PC-3 (cell line): ENCODE results near the gene TMEM52. TPM values are rescaled to one million over a fixed set of nuclear protein-coding genes. Genes with fewer than 3 reads are reported as not detected.

ENCODE experiments used
- ATAC-seq: fragments of 200-7000 bp; cut with Tn5 transposase; 2 replicates; pipeline ENCODE4 v1.9.1; 2020; ENCODE audit warnings: mild to moderate bottlenecking, moderate library complexity
- BruUV-seq: library from RNA; stranded (reverse); fragments of 400-500 nt; replicated peaks from 2 replicates; lab custom pipeline; 2021; lab: Mats Ljungman, UMichigan
- CTCF ChIA-PET: fragments of 300-600 bp; sonication (Branson Sonifier 250); formaldehyde crosslinking; loops from one replicate; lab custom pipeline; 2022; ENCODE audit warnings: antibody characterized with exemption; lab: Charles Lee
- POLR2A ChIA-PET: fragments of 300-600 bp; sonication (Branson Sonifier 250); formaldehyde crosslinking; loops from one replicate; lab custom pipeline; 2022; ENCODE audit warnings: antibody characterized with exemption; ENCODE audit not compliant: unreplicated experiment; lab: Charles Lee
- DNase-seq: peaks from one replicate; pipeline ENCODE4 v3.0.0-alpha.2; 2015
- H2AFZ ChIP-seq: fragments of 300-600 bp; sonication (generic); 2 replicates; pipeline ENCODE4 v1.6.0; 2016; ENCODE audit warnings: antibody characterized with exemption, low read length
- H3F3A ChIP-seq: fragments of 300-600 bp; sonication (generic); one replicate; pipeline ENCODE4 v1.6.0; 2017; ENCODE audit warnings: antibody characterized with exemption, low read length, control low read depth, mild to moderate bottlenecking; ENCODE audit not compliant: unreplicated experiment
- H3K27ac ChIP-seq: fragments of 300-600 bp; sonication (generic); 2 replicates; pipeline ENCODE4 v1.5.1; 2016; ENCODE audit warnings: mild to moderate bottlenecking, low read length
- H3K27me3 ChIP-seq: fragments of 300-600 bp; sonication (generic); 2 replicates; pipeline ENCODE4 v1.6.1; 2016; ENCODE audit warnings: low read length, mixed read lengths
- H3K36me3 ChIP-seq: fragments of 300-600 bp; sonication (generic); 2 replicates; pipeline ENCODE4 v1.6.1; 2016; ENCODE audit warnings: low read depth, mixed run types, low read length, mixed read lengths
- H3K4me1 ChIP-seq: fragments of 300-600 bp; sonication (generic); 2 replicates; pipeline ENCODE4 v1.5.1; 2016; ENCODE audit warnings: low read length; ENCODE audit not compliant: insufficient read depth
- H3K4me2 ChIP-seq: fragments of 300-600 bp; sonication (generic); 2 replicates; pipeline ENCODE4 v1.6.0; 2016; ENCODE audit warnings: low read length
- H3K4me3 ChIP-seq: fragments of 300-600 bp; sonication (generic); 2 replicates; pipeline ENCODE4 v1.5.1; 2016; ENCODE audit warnings: mild to moderate bottlenecking, low read length, mixed read lengths
- H3K79me2 ChIP-seq: fragments of 300-600 bp; sonication (generic); 2 replicates; pipeline ENCODE4 v1.6.1; 2017; ENCODE audit warnings: low read length, mixed read lengths
- H3K9ac ChIP-seq: fragments of 300-600 bp; sonication (generic); 2 replicates; pipeline ENCODE4 v1.6.0; 2016; ENCODE audit warnings: mild to moderate bottlenecking, low read length
- H3K9me2 ChIP-seq: fragments of 300-600 bp; sonication (generic); replicated peaks from 2 replicates; pipeline ENCODE4 v1.6.1; 2016; ENCODE audit warnings: mixed run types, low read length, mixed read lengths
- H3K9me3 ChIP-seq: fragments of 300-600 bp; sonication (generic); 2 replicates; pipeline ENCODE4 v1.6.1; 2016; ENCODE audit warnings: low read length, mixed read lengths
- H4K20me1 ChIP-seq: fragments of 300-600 bp; sonication (generic); 2 replicates; pipeline ENCODE4 v1.6.1; 2016; ENCODE audit warnings: low read length, mixed read lengths
- CTCF ChIP-seq: fragments of 300-600 bp; sonication (generic); conservative IDR thresholded peaks from 2 replicates; pipeline ENCODE4 v1.5.1; 2017; ENCODE audit warnings: antibody characterized with exemption, low read depth, mild to moderate bottlenecking, low read length
- EZH2 ChIP-seq: fragments of 300-600 bp; sonication (generic); IDR thresholded peaks from one replicate; pipeline ENCODE4 v1.6.1; 2017; ENCODE audit warnings: antibody characterized with exemption, mild to moderate bottlenecking, low read length; ENCODE audit not compliant: unreplicated experiment
- EZH2phosphoT487 ChIP-seq: fragments of 300-600 bp; sonication (generic); IDR thresholded peaks from 2 replicates; pipeline ENCODE4 v1.6.1; 2018; ENCODE audit warnings: mild to moderate bottlenecking, antibody characterized with exemption, low read length, borderline replicate concordance
- intact Hi-C: fragments of 100-400 bp; cut with micrococcal nuclease; formaldehyde crosslinking; loops from 2 replicates; pipeline ENCODE4 v1.9.0; 2023
- total RNA-seq: library from RNA; depleted of rRNA; stranded (reverse); fragments of >200 nt; gene quantifications from 2 replicates; pipeline ENCODE4 v1.2.3, GENCODE V29; 2014

Gene TMEM52
- total RNA-seq, 1 experiment from 2014 or later, result 22.6 TPM

GRCh38 chr1:1950940-1951339 is 31.9 kb upstream of the TMEM52 start:
- ChIA-PET CTCF (no interaction called here), POLR2A (no interaction called here)
- TF ChIP-seq CTCF (no peak), EZH2 (no peak), EZH2phosphoT487 (no peak)
- intact Hi-C loops, result no loop called here
- H3K9me2 ChIP-seq, result no peaks in the 10 kb centered on the region
- no TSS peak for BruUV-seq
- H3K4me3 ChIP-seq, result no peak overlapping the region
- no peak overlapping the region for H3K27ac ChIP-seq
- H3K9me3 ChIP-seq, result no peaks in the 10 kb centered on the region
- no peak for ATAC-seq
- H3F3A ChIP-seq, result no peaks in the 10 kb centered on the region
- no peaks in the 10 kb centered on the region for H3K79me2 ChIP-seq
- H3K4me1 ChIP-seq, result no peaks in the 10 kb centered on the region
- H4K20me1 ChIP-seq, result no peaks in the 10 kb centered on the region
- no peaks in the 10 kb centered on the region for H3K36me3 ChIP-seq
- DNase-seq, result no peak
- peaks cover 18% of the 10 kb centered on the region for H3K27me3 ChIP-seq
- H3K9ac ChIP-seq, result no peak overlapping the region
- H3K4me2 ChIP-seq, result no peak overlapping the region
- no peak overlapping the region for H2AFZ ChIP-seq

DNA sequence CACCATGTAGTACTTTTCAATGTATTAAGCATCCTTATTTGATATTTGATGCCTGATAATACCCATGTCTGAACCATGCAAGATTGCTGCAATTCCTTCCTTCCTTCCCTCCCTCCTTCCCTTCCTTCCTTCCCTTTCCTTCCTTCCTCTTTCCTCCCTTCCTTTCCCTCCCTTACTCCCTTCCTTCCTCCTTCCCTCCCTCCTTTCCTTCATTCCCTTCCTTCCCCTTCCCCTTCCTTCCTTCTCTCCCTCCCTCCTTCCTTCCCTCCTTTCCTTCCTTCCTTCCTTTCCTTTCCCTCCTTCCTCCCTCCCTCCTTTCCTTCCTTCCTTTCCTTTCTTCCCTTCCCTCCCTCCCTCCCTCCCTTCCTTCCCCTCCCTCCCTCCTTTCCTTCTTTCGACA is 29.7 kb upstream of the TMEM52 start:
- intact Hi-C loops, result no loop called here
- peaks cover 1% of the 10 kb centered on the region; the same call in 1 of the 2 replicates for H3K4me1 ChIP-seq
- peaks cover 18% of the 10 kb centered on the region for H3K27me3 ChIP-seq
- H3K79me2 ChIP-seq, result no peaks in the 10 kb centered on the region
- no peak for TF ChIP-seq EZH2phosphoT487
- no peak for TF ChIP-seq CTCF
- no peak for TF ChIP-seq EZH2
- H3K4me3 ChIP-seq, result no peak overlapping the region
- H2AFZ ChIP-seq, result no peak overlapping the region
- no TSS peak for BruUV-seq
- H3K9me3 ChIP-seq, result no peaks in the 10 kb centered on the region
- H4K20me1 ChIP-seq, result no peaks in the 10 kb centered on the region
- no peak overlapping the region for H3K9ac ChIP-seq
- POLR2A ChIA-PET, result no interaction called here
- H3K36me3 ChIP-seq, result no peaks in the 10 kb centered on the region
- ATAC-seq (no peak), DNase-seq (no peak)
- H3F3A ChIP-seq, result no peaks in the 10 kb centered on the region
- H3K4me2 ChIP-seq, result no peak overlapping the region
- H3K9me2 ChIP-seq, result no peaks in the 10 kb centered on the region
- no peak overlapping the region for H3K27ac ChIP-seq
- CTCF ChIA-PET, result no interaction called here

DNA sequence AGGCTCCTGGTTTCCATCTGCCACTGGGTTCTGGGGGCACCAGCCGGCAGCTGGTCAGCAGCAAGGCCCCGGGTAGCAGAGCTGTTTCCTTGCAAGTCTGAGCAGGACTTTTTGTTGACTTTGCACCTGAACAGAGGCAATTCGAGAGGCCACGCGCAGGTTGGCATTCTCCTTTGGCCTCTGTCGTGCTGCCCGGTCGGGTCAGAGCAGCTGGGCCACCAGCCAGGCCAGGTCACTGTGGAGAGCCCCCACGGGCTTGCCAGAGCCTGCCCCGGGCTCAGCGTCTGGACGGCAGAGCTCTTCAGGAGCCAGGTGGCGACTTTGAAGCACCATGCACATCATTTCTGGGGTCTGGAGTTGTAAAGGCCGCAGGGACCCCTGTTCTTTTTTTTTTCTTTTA is 28.4 kb upstream of the TMEM52 start:
- DNase-seq (no peak), ATAC-seq (no peak)
- H3K9me3 ChIP-seq, result no peaks in the 10 kb centered on the region
- H3K4me3 ChIP-seq, result no peak overlapping the region
- no peaks in the 10 kb centered on the region for H3K79me2 ChIP-seq
- intact Hi-C loops, result no loop called here
- no peaks in the 10 kb centered on the region for H3F3A ChIP-seq
- no peak overlapping the region for H2AFZ ChIP-seq
- no peaks in the 10 kb centered on the region for H3K9me2 ChIP-seq
- TF ChIP-seq EZH2, result no peak
- TF ChIP-seq EZH2phosphoT487, result no peak
- peaks cover 4% of the 10 kb centered on the region; the same call in 1 of the 2 replicates for H3K4me1 ChIP-seq
- BruUV-seq, result no TSS peak
- H3K4me2 ChIP-seq, result no peak overlapping the region
- POLR2A ChIA-PET, result no interaction called here
- no peak overlapping the region for H3K27ac ChIP-seq
- no peak overlapping the region for H3K9ac ChIP-seq
- H4K20me1 ChIP-seq, result no peaks in the 10 kb centered on the region
- H3K36me3 ChIP-seq, result no peaks in the 10 kb centered on the region
- CTCF ChIA-PET, result interaction anchor here (0.6 kb wide), 1 partner anchor 13 kb away, joined by 3 read pairs; no protein-coding TSS in a partner anchor
- H3K27me3 ChIP-seq, result peaks cover 18% of the 10 kb centered on the region
